ELF-1 (cell line): ENCODE results near the gene GALNT10.

ENCODE experiments used
- DNase-seq: peaks from one replicate; pipeline ENCODE4 v3.0.0-alpha.2; 2016; ENCODE audit warnings: low read depth, low spot score

GALNT10 gene

GRCh38 chr5:154376481-154376880, 185.9 kb downstream of the GALNT10 start:
- no peak for DNase-seq

- DNase-seq: no peak
Measured at GRCh38 chr5:154377754-154378533, 187.4 kb downstream of the GALNT10 start.

- DNase-seq: no peak
Measured at GRCh38 chr5:154380263-154380662, 189.7 kb downstream of the GALNT10 start.

GRCh38 chr5:154384480-154385235, 194.1 kb downstream of the GALNT10 start:
- no peak for DNase-seq

- DNase-seq: no peak
Measured at GRCh38 chr5:154385236-154385512, 194.6 kb downstream of the GALNT10 start.

GRCh38 chr5:154386952-154387629, 196.6 kb downstream of the GALNT10 start:
- DNase-seq: no peak

- no peak for DNase-seq
Measured at GRCh38 chr5:154388842-154389241, 198.3 kb downstream of the GALNT10 start.

GRCh38 chr5:154390096-154390495, 199.6 kb downstream of the GALNT10 start:
- DNase-seq: no peak

- no peak for DNase-seq
Measured at GRCh38 chr5:154390746-154391359, 200.3 kb downstream of the GALNT10 start.

- no peak for DNase-seq
Measured at GRCh38 chr5:154391788-154392187, 201.3 kb downstream of the GALNT10 start.

- DNase-seq: no peak
Measured at GRCh38 chr5:154393850-154394249, 203.3 kb downstream of the GALNT10 start.

GRCh38 chr5:154394307-154394706, 203.8 kb downstream of the GALNT10 start:
- DNase-seq: no peak

- peak; percentile 79 for DNase-seq
Measured at GRCh38 chr5:154395407-154396106, 205.0 kb downstream of the GALNT10 start.

- no peak for DNase-seq
Measured at GRCh38 chr5:154396128-154396527, 205.6 kb downstream of the GALNT10 start.

GRCh38 chr5:154397652-154398406, 207.3 kb downstream of the GALNT10 start:
- no peak for DNase-seq

- no peak for DNase-seq
Measured at GRCh38 chr5:154400678-154401077, 210.1 kb downstream of the GALNT10 start.

- no peak for DNase-seq
Measured at GRCh38 chr5:154401355-154401754, 210.8 kb downstream of the GALNT10 start.

GRCh38 chr5:154401931-154402330, 211.4 kb downstream of the GALNT10 start:
- no peak for DNase-seq

- no peak for DNase-seq
Measured at GRCh38 chr5:154402611-154403010, 212.1 kb downstream of the GALNT10 start.

GRCh38 chr5:154403234-154403633, 212.7 kb downstream of the GALNT10 start:
- DNase-seq: no peak
